ENCODE results near the gene FNBP1. TPM values are rescaled to one million over a fixed set of nuclear protein-coding genes. Genes with fewer than 3 reads are reported as not detected.
"Not testable (repeated sequence)": the region's sequence is repeated elsewhere in the genome, so short reads cannot be mapped to it uniquely, and the experiment has no call there.

FNBP1 gene
- total RNA-seq, 1 donor from 2014 or later = 34.9 TPM

GRCh38 chr9:129996161-129996830 is 46.7 kb downstream of the FNBP1 start:
- H3K27me3 ChIP-seq = no peaks in the 10 kb centered on the region
- no peak overlapping the region for H3K4me3 Mint-ChIP-seq
- no peaks in the 10 kb centered on the region for H3K27me3 Mint-ChIP-seq (ENCODE audit: insufficient read depth, low read depth)
- peaks cover 14% of the 10 kb centered on the region for H3K79me2 ChIP-seq (ENCODE audit: low read depth)
- no peak for DNase-seq (ENCODE audit: low spot score)
- TF ChIP-seq, protein P1, sequence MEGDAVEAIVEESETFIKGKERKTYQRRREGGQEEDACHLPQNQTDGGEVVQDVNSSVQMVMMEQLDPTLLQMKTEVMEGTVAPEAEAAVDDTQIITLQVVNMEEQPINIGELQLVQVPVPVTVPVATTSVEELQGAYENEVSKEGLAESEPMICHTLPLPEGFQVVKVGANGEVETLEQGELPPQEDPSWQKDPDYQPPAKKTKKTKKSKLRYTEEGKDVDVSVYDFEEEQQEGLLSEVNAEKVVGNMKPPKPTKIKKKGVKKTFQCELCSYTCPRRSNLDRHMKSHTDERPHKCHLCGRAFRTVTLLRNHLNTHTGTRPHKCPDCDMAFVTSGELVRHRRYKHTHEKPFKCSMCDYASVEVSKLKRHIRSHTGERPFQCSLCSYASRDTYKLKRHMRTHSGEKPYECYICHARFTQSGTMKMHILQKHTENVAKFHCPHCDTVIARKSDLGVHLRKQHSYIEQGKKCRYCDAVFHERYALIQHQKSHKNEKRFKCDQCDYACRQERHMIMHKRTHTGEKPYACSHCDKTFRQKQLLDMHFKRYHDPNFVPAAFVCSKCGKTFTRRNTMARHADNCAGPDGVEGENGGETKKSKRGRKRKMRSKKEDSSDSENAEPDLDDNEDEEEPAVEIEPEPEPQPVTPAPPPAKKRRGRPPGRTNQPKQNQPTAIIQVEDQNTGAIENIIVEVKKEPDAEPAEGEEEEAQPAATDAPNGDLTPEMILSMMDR (IDR thresholded peaks at IDR 0.05) = no peak
- TF ChIP-seq EZH2phosphoT487 (IDR thresholded peaks at IDR 0.05) (no peak), EZH2 (IDR thresholded peaks at IDR 0.05) (no peak)
- peaks cover 14% of the 10 kb centered on the region for H3K36me3 Mint-ChIP-seq
- no peak overlapping the region for H2AFZ ChIP-seq (replicated peaks)
- H3K36me3 ChIP-seq = no peaks in the 10 kb centered on the region
- H3K4me1 ChIP-seq = no peaks in the 10 kb centered on the region
- H3K27ac Mint-ChIP-seq = no peak overlapping the region
- no peak overlapping the region for H3K27ac ChIP-seq
- H3F3A ChIP-seq (ENCODE audit: low read depth) = no peaks in the 10 kb centered on the region
- peaks cover 5% of the 10 kb centered on the region for H3K4me1 Mint-ChIP-seq
- peaks cover 2% of the 10 kb centered on the region for H4K20me1 ChIP-seq (ENCODE audit: low read depth)
- H3K9me3 Mint-ChIP-seq = peaks cover 8% of the 10 kb centered on the region
- H3K4me2 ChIP-seq = no peak overlapping the region
- H3K9ac ChIP-seq = no peak overlapping the region
- no peak overlapping the region for H3K4me3 ChIP-seq
- no peaks in the 10 kb centered on the region for H3K9me3 ChIP-seq (ENCODE audit: low read depth)

- Histone ChIP-seq H3K4me1 (no peaks in the 10 kb centered on the region), H3K27me3 (no peaks in the 10 kb centered on the region), H3K27ac (no peak overlapping the region), H3F3A (ENCODE audit: low read depth) (no peaks in the 10 kb centered on the region), H3K4me2 (no peak overlapping the region), H2AFZ (replicated peaks) (no peak overlapping the region), H3K9ac (no peak overlapping the region), H4K20me1 (ENCODE audit: low read depth) (peaks cover 2% of the 10 kb centered on the region), H3K9me3 (ENCODE audit: low read depth) (no peaks in the 10 kb centered on the region), H3K36me3 (no peaks in the 10 kb centered on the region), H3K4me3 (no peak overlapping the region), H3K79me2 (ENCODE audit: low read depth) (peaks cover 14% of the 10 kb centered on the region)
- TF ChIP-seq EZH2 (IDR thresholded peaks at IDR 0.05) = no peak
- no peak for TF ChIP-seq EZH2phosphoT487 (IDR thresholded peaks at IDR 0.05)
- TF ChIP-seq, protein P1 (IDR thresholded peaks at IDR 0.05) = no peak
- H3K4me3 Mint-ChIP-seq = no peak overlapping the region
- DNase-seq (ENCODE audit: low spot score) = no peak
- no peaks in the 10 kb centered on the region for H3K27me3 Mint-ChIP-seq (ENCODE audit: insufficient read depth, low read depth)
- peaks cover 5% of the 10 kb centered on the region for H3K4me1 Mint-ChIP-seq
- peaks cover 17% of the 10 kb centered on the region for H3K36me3 Mint-ChIP-seq
- H3K9me3 Mint-ChIP-seq = peaks cover 8% of the 10 kb centered on the region
- no peak overlapping the region for H3K27ac Mint-ChIP-seq
Observed at GRCh38 chr9:129995409-129996160, 47.4 kb downstream of the FNBP1 start.

DNA sequence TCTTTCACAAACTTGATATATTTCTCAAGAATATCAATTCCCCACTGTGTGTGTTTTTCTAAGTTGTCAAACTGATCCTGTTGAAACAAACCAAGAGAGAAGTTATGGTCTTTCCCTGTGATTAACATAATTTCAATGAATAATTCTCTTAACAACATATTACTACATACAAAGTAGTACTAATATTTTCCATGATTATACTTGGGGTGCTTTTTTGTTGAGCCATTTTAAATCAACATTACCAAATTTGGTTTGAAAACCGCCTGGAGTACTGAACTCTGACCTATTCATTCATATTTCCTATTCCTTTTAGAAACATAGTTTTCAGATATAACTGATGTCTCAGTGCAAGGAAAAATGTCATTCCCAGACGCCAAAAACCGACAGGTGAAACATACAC is 48.1 kb downstream of the FNBP1 start:
- H3K27me3 Mint-ChIP-seq (ENCODE audit: insufficient read depth, low read depth) = peaks cover 2% of the 10 kb centered on the region
- Histone ChIP-seq H3K79me2 (ENCODE audit: low read depth) (peaks cover 14% of the 10 kb centered on the region), H3K4me3 (no peak overlapping the region), H3K27me3 (no peaks in the 10 kb centered on the region), H3K9ac (no peak overlapping the region), H3K27ac (no peak overlapping the region), H3F3A (ENCODE audit: low read depth) (no peaks in the 10 kb centered on the region), H3K4me1 (no peaks in the 10 kb centered on the region), H2AFZ (replicated peaks) (no peak overlapping the region), H3K9me3 (ENCODE audit: low read depth) (no peaks in the 10 kb centered on the region), H3K4me2 (no peak overlapping the region), H3K36me3 (no peaks in the 10 kb centered on the region), H4K20me1 (ENCODE audit: low read depth) (peaks cover 2% of the 10 kb centered on the region)
- H3K36me3 Mint-ChIP-seq = peaks cover 18% of the 10 kb centered on the region
- H3K4me1 Mint-ChIP-seq = peaks cover 5% of the 10 kb centered on the region
- H3K9me3 Mint-ChIP-seq = peaks cover 8% of the 10 kb centered on the region
- H3K27ac Mint-ChIP-seq = no peak overlapping the region
- no peak for DNase-seq (ENCODE audit: low spot score)
- H3K4me3 Mint-ChIP-seq = no peak overlapping the region
- TF ChIP-seq EZH2 (IDR thresholded peaks at IDR 0.05) = no peak
- TF ChIP-seq, protein P1 (IDR thresholded peaks at IDR 0.05) = no peak
- TF ChIP-seq EZH2phosphoT487 (IDR thresholded peaks at IDR 0.05) = no peak

GRCh38 chr9:129991139-129991538 is 51.9 kb downstream of the FNBP1 start:
- not testable (repeated sequence) for H3K4me2 ChIP-seq

More at GRCh38 chr9:129991139-129991538, 51.9 kb downstream of the FNBP1 start:
- H2AFZ ChIP-seq (replicated peaks); H3K27ac Mint-ChIP-seq; H3K9ac ChIP-seq; H3K9me3 Mint-ChIP-seq; H3K27me3 Mint-ChIP-seq (ENCODE audit: insufficient read depth, low read depth); H3K79me2 ChIP-seq (ENCODE audit: low read depth); H3K27me3 ChIP-seq; H3K4me1 Mint-ChIP-seq; H3K9me3 ChIP-seq (ENCODE audit: low read depth); H3F3A ChIP-seq (ENCODE audit: low read depth); H3K36me3 ChIP-seq; DNase-seq (ENCODE audit: low spot score); H4K20me1 ChIP-seq (ENCODE audit: low read depth); H3K4me3 ChIP-seq; H3K4me1 ChIP-seq; H3K4me3 Mint-ChIP-seq; H3K27ac ChIP-seq: not testable (repeated sequence)
- peaks cover 17% of the 10 kb centered on the region for H3K36me3 Mint-ChIP-seq
